Gastroesophageal sphincter (tissue), 3 donors: ENCODE measurements around the gene IL15.

Source experiments
- CTCF ChIP-seq, 4 experiments: fragments of 200-600 bp in 2 of 4; fragments of 450-650 bp in 2 of 4; sonication (generic) in 1 of 4; IDR thresholded peaks; one replicate each; pipeline ENCODE4 v1.5.1; 2017 to 2019; ENCODE audit warnings: antibody characterized with exemption in 4 of 4, mild to moderate bottlenecking in 2 of 4, moderate library complexity in 2 of 4
- EP300 ChIP-seq: sonication (generic); formaldehyde crosslinking; IDR thresholded peaks from one replicate; pipeline ENCODE4 v1.6.1; 2017; ENCODE audit warnings: antibody characterized with exemption, mild to moderate bottlenecking
- POLR2A ChIP-seq, 2 donors: fragments of 450-650 bp; IDR thresholded peaks; one replicate each; pipeline ENCODE4 v1.6.1; 2017; ENCODE audit warnings: antibody characterized with exemption in 2 of 2, mild to moderate bottlenecking in 2 of 2, moderate library complexity in 1 of 2
- POLR2AphosphoS5 ChIP-seq: sonication (generic); formaldehyde crosslinking; IDR thresholded peaks from one replicate; pipeline ENCODE4 v1.6.1; 2017; ENCODE audit warnings: antibody characterized with exemption

DNA sequence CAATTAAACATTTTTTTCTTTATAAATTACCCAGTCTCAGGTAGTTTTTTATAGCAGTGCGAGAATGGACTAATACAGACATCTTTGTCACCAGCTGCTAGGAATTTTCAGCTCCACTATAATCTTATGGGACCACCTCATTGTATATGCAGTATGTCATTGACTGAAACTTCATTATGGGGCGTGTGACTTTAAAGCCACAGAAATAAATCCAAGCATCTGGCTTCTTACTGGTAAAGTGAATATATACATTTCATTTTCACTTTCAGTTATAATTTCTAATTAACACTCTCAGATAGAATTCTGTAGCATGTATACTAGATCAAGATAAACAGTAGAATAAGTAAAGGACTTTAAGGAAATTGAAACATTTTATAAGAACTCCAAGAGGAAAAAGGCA is 21.9 kb downstream of the IL15 start:
- TF ChIP-seq CTCF (IDR thresholded peaks at IDR 0.05): no peak
- TF ChIP-seq POLR2A (IDR thresholded peaks at IDR 0.05): no peak
- no peak for TF ChIP-seq EP300
- TF ChIP-seq POLR2AphosphoS5: no peak
